Measurements from ENCODE around the gene DUSP12. TPM values are rescaled to one million over a fixed set of nuclear protein-coding genes. Genes with fewer than 3 reads are reported as not detected.

Gene DUSP12
- total and polyA plus RNA-seq, 2 donors (not counting 3 experiments of a cell fraction or from before 2014, with no cell fraction given): 26.8 to 31.6 TPM

DNA sequence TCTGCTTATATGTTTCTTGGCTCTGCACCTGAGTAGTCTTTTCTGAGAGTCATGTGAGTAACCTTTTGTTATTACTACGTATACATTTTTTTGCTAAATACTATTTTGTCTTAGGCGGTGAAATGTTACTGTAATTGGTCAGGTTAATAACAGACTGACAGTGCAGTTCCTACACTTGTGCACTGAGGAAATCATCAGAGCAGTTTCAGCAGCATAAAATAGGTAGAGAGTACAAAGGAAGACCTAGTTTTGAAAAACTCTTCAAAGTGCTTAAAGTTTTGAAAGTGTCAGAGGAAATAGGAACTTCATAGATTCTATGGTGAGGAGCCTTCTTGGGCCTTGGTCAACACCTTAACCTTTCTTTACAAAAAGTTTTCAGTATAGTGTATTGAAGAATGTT, 27.7 kb downstream of the DUSP12 start:
- Histone ChIP-seq H3K27me3 (ENCODE audit: control insufficient read depth in 2 of 2, insufficient read depth in 2 of 2, low read length in 2 of 2) (no peaks in the 10 kb centered on the region), H4K20me1 (replicated peaks; ENCODE audit: control insufficient read depth, extremely low read depth, insufficient read depth, low read length) (peaks cover 5% of the 10 kb centered on the region), H3K79me2 (ENCODE audit: control insufficient read depth, insufficient read depth, low read length) (peaks cover 78% of the 10 kb centered on the region), H3K4me3 (replicated peaks in 1 of 3; ENCODE audit: insufficient read depth in 1 of 3, low read depth in 1 of 3, low read length in 3 of 3) (no peak overlapping the region), H3K9me1 (replicated peaks; ENCODE audit: control insufficient read depth, extremely low read depth, insufficient read depth, low read length) (no peaks in the 10 kb centered on the region), H3K4me1 (ENCODE audit: control insufficient read depth, extremely low read depth, insufficient read depth, low read length) (peaks cover 10% of the 10 kb centered on the region), H2AFZ (ENCODE audit: low read depth, low read length) (no peak overlapping the region), H3K9me3 (replicated peaks; ENCODE audit: control insufficient read depth, insufficient read depth, low read length) (no peaks in the 10 kb centered on the region), H3K9ac (replicated peaks; ENCODE audit: extremely low read depth, insufficient read depth, low read length) (no peak overlapping the region), H3K27ac (ENCODE audit: insufficient read depth, low read depth, low read length) (no peak overlapping the region), H3K36me3 (ENCODE audit: control insufficient read depth in 2 of 2, extremely low read depth in 1 of 2, insufficient read depth in 2 of 2, low read length in 2 of 2) (no peaks in the 10 kb centered on the region), H3K4me2 (ENCODE audit: insufficient read depth, low read length) (no peak overlapping the region)
- intact Hi-C loops (cut with micrococcal nuclease) (no loop called here), dilution Hi-C loops (cut with MboI; ENCODE audit: extremely low pct_ligation_motif_present, low sequenced_read_pairs) (no loop called here)
- CTCF ChIA-PET: no interaction called here
- BruUV-seq (replicated peaks): no TSS peak
- TF ChIP-seq POLR2AphosphoS5 (IDR thresholded peaks at IDR 0.05; ENCODE audit: insufficient read depth, low read depth, low read length) (no peak), FOS (IDR thresholded peaks at IDR 0.05; ENCODE audit: borderline replicate concordance, insufficient read depth, low read length) (no peak), JUN (IDR thresholded peaks at IDR 0.05; ENCODE audit: borderline replicate concordance, insufficient read depth, insufficient read length, low read depth) (no peak)
- TF ChIP-seq, protein P1, sequence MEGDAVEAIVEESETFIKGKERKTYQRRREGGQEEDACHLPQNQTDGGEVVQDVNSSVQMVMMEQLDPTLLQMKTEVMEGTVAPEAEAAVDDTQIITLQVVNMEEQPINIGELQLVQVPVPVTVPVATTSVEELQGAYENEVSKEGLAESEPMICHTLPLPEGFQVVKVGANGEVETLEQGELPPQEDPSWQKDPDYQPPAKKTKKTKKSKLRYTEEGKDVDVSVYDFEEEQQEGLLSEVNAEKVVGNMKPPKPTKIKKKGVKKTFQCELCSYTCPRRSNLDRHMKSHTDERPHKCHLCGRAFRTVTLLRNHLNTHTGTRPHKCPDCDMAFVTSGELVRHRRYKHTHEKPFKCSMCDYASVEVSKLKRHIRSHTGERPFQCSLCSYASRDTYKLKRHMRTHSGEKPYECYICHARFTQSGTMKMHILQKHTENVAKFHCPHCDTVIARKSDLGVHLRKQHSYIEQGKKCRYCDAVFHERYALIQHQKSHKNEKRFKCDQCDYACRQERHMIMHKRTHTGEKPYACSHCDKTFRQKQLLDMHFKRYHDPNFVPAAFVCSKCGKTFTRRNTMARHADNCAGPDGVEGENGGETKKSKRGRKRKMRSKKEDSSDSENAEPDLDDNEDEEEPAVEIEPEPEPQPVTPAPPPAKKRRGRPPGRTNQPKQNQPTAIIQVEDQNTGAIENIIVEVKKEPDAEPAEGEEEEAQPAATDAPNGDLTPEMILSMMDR (IDR thresholded peaks at IDR 0.05; ENCODE audit: extremely low read depth in 1 of 2, insufficient read depth in 1 of 2, low read depth in 1 of 2, low read length in 2 of 2): no peak
- TF ChIP-seq, protein P2, sequence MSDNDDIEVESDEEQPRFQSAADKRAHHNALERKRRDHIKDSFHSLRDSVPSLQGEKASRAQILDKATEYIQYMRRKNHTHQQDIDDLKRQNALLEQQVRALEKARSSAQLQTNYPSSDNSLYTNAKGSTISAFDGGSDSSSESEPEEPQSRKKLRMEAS (IDR thresholded peaks at IDR 0.05; ENCODE audit: insufficient read depth, insufficient read length): no peak
- POLR2A ChIA-PET: no interaction called here
- no peak for DNase-seq (ENCODE audit: low read depth, low spot score)
- FAIRE-seq: no peak

DNA sequence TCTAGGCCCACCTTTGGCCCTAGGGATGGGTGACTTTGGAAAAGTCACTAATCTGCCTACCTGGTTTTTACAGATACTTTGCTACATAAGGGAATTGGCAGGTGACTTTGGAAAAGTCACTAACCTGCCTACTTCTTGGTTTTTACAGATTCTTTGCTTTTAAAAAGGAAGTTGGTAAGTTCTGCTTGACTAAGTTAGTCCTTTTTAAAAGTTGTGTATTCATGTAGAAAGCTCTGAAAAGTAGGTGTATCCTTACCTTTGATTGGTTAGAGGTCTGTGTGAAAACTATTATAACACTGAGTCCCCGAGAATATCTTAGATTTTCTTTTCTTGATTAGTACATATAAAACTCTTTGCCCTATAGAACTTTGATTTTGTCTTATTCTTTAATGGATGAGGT, 28.9 kb downstream of the DUSP12 start:
- BruUV-seq (replicated peaks): no TSS peak
- FAIRE-seq (no peak), DNase-seq (ENCODE audit: low read depth, low spot score) (no peak)
- peaks cover 2% of the 10 kb centered on the region for H3K4me1 ChIP-seq (ENCODE audit: control insufficient read depth, extremely low read depth, insufficient read depth, low read length)
- TF ChIP-seq POLR2AphosphoS5 (IDR thresholded peaks at IDR 0.05; ENCODE audit: insufficient read depth, low read depth, low read length) (no peak), MYC (IDR thresholded peaks at IDR 0.05; ENCODE audit: low read depth, low read length) (no peak), GATA2 (IDR thresholded peaks at IDR 0.05; ENCODE audit: insufficient read depth, insufficient read length, low read depth, low read length) (no peak), JUN (IDR thresholded peaks at IDR 0.05; ENCODE audit: borderline replicate concordance, insufficient read depth, insufficient read length, low read depth) (no peak), EZH2 (IDR thresholded peaks at IDR 0.05; ENCODE audit: borderline replicate concordance, low read depth, low read length, severe bottlenecking) (no peak), POLR2A (IDR thresholded peaks at IDR 0.05; ENCODE audit: low read depth, low read length) (no peak), FOS (IDR thresholded peaks at IDR 0.05; ENCODE audit: borderline replicate concordance, insufficient read depth, low read length) (no peak)
- TF ChIP-seq, protein P1 (IDR thresholded peaks at IDR 0.05; ENCODE audit: extremely low read depth in 1 of 2, insufficient read depth in 1 of 2, low read depth in 1 of 2, low read length in 2 of 2): no peak
- TF ChIP-seq, protein P2 (IDR thresholded peaks at IDR 0.05; ENCODE audit: insufficient read depth, insufficient read length): no peak
- no peak overlapping the region for H3K4me3 ChIP-seq (replicated peaks in 1 of 3; ENCODE audit: insufficient read depth in 1 of 3, low read depth in 1 of 3, low read length in 3 of 3)
- CTCF ChIA-PET: interaction anchor here (0.8 to 1.0 kb wide), 2 partner anchors 14 to 258 kb away, joined by 3 read pairs; no protein-coding TSS in a partner anchor
- POLR2A ChIA-PET: no interaction called here
- H3K36me3 ChIP-seq (ENCODE audit: control insufficient read depth in 2 of 2, extremely low read depth in 1 of 2, insufficient read depth in 2 of 2, low read length in 2 of 2): peaks cover 2 to 5% of the 10 kb centered on the region in 2 experiments
- H2AFZ ChIP-seq (ENCODE audit: low read depth, low read length): no peak overlapping the region
- no peak overlapping the region for H3K9ac ChIP-seq (replicated peaks; ENCODE audit: extremely low read depth, insufficient read depth, low read length)
- intact Hi-C loops (cut with micrococcal nuclease) (no loop called here), dilution Hi-C loops (cut with MboI; ENCODE audit: extremely low pct_ligation_motif_present, low sequenced_read_pairs) (no loop called here)
- H4K20me1 ChIP-seq (replicated peaks; ENCODE audit: control insufficient read depth, extremely low read depth, insufficient read depth, low read length): peaks cover 5% of the 10 kb centered on the region
- peaks cover 72% of the 10 kb centered on the region for H3K79me2 ChIP-seq (ENCODE audit: control insufficient read depth, insufficient read depth, low read length)
- no peak overlapping the region for H3K27ac ChIP-seq (ENCODE audit: insufficient read depth, low read depth, low read length)
- no peaks in the 10 kb centered on the region for H3K27me3 ChIP-seq (ENCODE audit: control insufficient read depth in 2 of 2, insufficient read depth in 2 of 2, low read length in 2 of 2)
- H3K9me1 ChIP-seq (replicated peaks; ENCODE audit: control insufficient read depth, extremely low read depth, insufficient read depth, low read length): no peaks in the 10 kb centered on the region
- no peaks in the 10 kb centered on the region for H3K9me3 ChIP-seq (replicated peaks; ENCODE audit: control insufficient read depth, insufficient read depth, low read length)
- no peak overlapping the region for H3K4me2 ChIP-seq (ENCODE audit: insufficient read depth, low read length)

Measured in endothelial cell of umbilical vein (primary cell).